Adrenal gland (tissue), 12 donors: ENCODE results near the gene SLC7A5. TPM values are rescaled to one million over a fixed set of nuclear protein-coding genes. Genes with fewer than 3 reads are reported as not detected.

Experiments
- DNase-seq, 7 donors: peaks; one replicate each; pipeline ENCODE4 v3.0.0-alpha.2; 2019 to 2020
- H3K27ac ChIP-seq, 5 donors: fragments of 200-600 bp; sonication (generic) in 4 of 5; 1 replicate in 3 of 5; 2 replicates in 2 of 5; pipeline versions ENCODE4 v1.5.1 to v1.8.0; 2016 to 2020; ENCODE audit warnings: mild to moderate bottlenecking in 1 of 5
- H3K27me3 ChIP-seq: fragments of 200-600 bp; 2 replicates; pipeline ENCODE4 v1.8.0; 2021
- H3K36me3 ChIP-seq, 2 donors: fragments of 200-600 bp; replicated peaks in 1 of 2; 1 replicate in 1 of 2; 2 replicates in 1 of 2; pipeline versions ENCODE4 v1.5.1 to v1.8.0; 2018 to 2022
- H3K4me1 ChIP-seq, 2 donors: fragments of 200-600 bp; replicated peaks in 1 of 2; 1 replicate in 1 of 2; 2 replicates in 1 of 2; pipeline versions ENCODE4 v1.5.1 to v1.8.0; 2018 to 2021
- H3K4me3 ChIP-seq, 4 donors: fragments of 200-600 bp; sonication (generic) in 3 of 4; one replicate each; pipeline ENCODE4 v1.5.1; 2016 to 2018
- H3K9me3 ChIP-seq, 3 donors: fragments of 200-600 bp; sonication (generic) in 1 of 3; replicated peaks in 1 of 3; 1 replicate in 2 of 3; 2 replicates in 1 of 3; pipeline versions ENCODE4 v1.5.1 to v1.8.0; 2016 to 2021
- CTCF ChIP-seq, 6 experiments: fragments of 450-650 bp in 4 of 6; fragments of 200-600 bp in 2 of 6; sonication (generic) in 1 of 6; IDR thresholded peaks; 1 replicate in 5 of 6; 2 replicates in 1 of 6; pipeline versions ENCODE4 v1.5.1 to v1.8.0; 2016 to 2021; ENCODE audit warnings: antibody characterized with exemption in 6 of 6, mild to moderate bottlenecking in 2 of 6, moderate library complexity in 1 of 6
- POLR2A ChIP-seq, 2 donors: fragments of 450-650 bp; IDR thresholded peaks; one replicate each; pipeline ENCODE4 v1.6.1; 2017; ENCODE audit warnings: antibody characterized with exemption in 2 of 2, mild to moderate bottlenecking in 2 of 2, moderate library complexity in 1 of 2
- whole genome bisulfite sequencing, 4 donors: extraction: QIAGEN DNeasy Blood & Tissue Kit in 2 of 4; methylation state at CpG; one replicate each; pipeline versions ENCODE4 v1.1.5 to v1.1.7; 2013 to 2017; 5-methylcytosine and 5-hydroxymethylcytosine counted together
- intact Hi-C, 2 donors: fragments of 100-400 bp; cut with DNase I; formaldehyde crosslinking; loops; one replicate each; pipeline versions ENCODE4 v1.14.1 to v1.15.0; 2022 to 2023
- polyA plus RNA-seq, 3 donors: library from polyadenylated mRNA; stranded (reverse); fragments of 200-250 nt in 2 of 3; fragments of 350-450 nt in 1 of 3; fragmentation: Illumina TruSeq in 1 of 3; extraction: RNeasy Lipid Tissue Mini Kit (QIAGEN cat#74804) in 1 of 3; gene quantifications; one replicate each; pipeline ENCODE4 v1.2.3, GENCODE V29; 2013 to 2014
- total RNA-seq, 9 donors: library from RNA; depleted of rRNA in 4 of 9; stranded (reverse); fragments of >200 nt in 4 of 9; fragments of 120-200 nt in 1 of 9; fragmentation: NEBNext Ultra II Directional in 1 of 9; extraction: Animal tissue kit (Norgen Biotek cat#: 25700) in 1 of 9; gene quantifications; one replicate each; pipeline versions ENCODE4 v1.1.0 to v1.2.4, GENCODE V29; 2013 to 2023
- donor health status: healthy with polysubstance abuse.
- donor health status: Bipolar disorder and iron deficiency.
- donor health status: DM: yes; HTN: yes; CAD: no.
- donor health status: DM: no; HTN: no; CAD: no.
- donor health status: DM: no; HTN: no; CAD: no.
- donor health status: DM: yes; HTN: yes; CAD: no.

SLC7A5 gene
- total and polyA plus RNA-seq, 12 donors: 0.69 to 9.1 (median 2.4) TPM

GRCh38 chr16:87801679-87802259 is 67.5 kb downstream of the SLC7A5 start:
- H3K27me3 ChIP-seq: no peaks in the 10 kb centered on the region
- intact Hi-C loops: no loop called here
- no peak for DNase-seq
- WGBS, 4 donors: 69 to 87% (median 83%) methylated on average over 7 to 16 of the region's 16 CpGs
- no peak overlapping the region for H3K4me3 ChIP-seq
- H3K9me3 ChIP-seq: no peaks in the 10 kb centered on the region
- no peaks in the 10 kb centered on the region for H3K36me3 ChIP-seq
- no peak overlapping the region for H3K27ac ChIP-seq
- peaks cover 4 to 5% of the 10 kb centered on the region in 2 donors for H3K4me1 ChIP-seq
- TF ChIP-seq CTCF (IDR thresholded peaks at IDR 0.05) (no peak), POLR2A (IDR thresholded peaks at IDR 0.05) (no peak)

- no peak for TF ChIP-seq POLR2A (IDR thresholded peaks at IDR 0.05)
- DNase-seq: no peak
- 84 to 91% (median 88%) methylated on average over 6 of the region's 6 CpGs for WGBS, 4 donors
- intact Hi-C loops: no loop called here
- Histone ChIP-seq H3K9me3 (no peaks in the 10 kb centered on the region), H3K36me3 (no peaks in the 10 kb centered on the region), H3K4me3 (no peak overlapping the region), H3K27me3 (no peaks in the 10 kb centered on the region), H3K27ac (no peak overlapping the region), H3K4me1 (no peaks in the 10 kb centered on the region)
Measured at GRCh38 chr16:87800497-87800896, 68.8 kb downstream of the SLC7A5 start.

- Histone ChIP-seq H3K4me1 (no peaks in the 10 kb centered on the region), H3K9me3 (no peaks in the 10 kb centered on the region), H3K27ac (no peak overlapping the region), H3K4me3 (no peak overlapping the region), H3K27me3 (no peaks in the 10 kb centered on the region), H3K36me3 (no peaks in the 10 kb centered on the region)
- no peak for TF ChIP-seq CTCF (IDR thresholded peaks at IDR 0.05)
- no peak for TF ChIP-seq POLR2A (IDR thresholded peaks at IDR 0.05)
- 83 to 93% (median 87%) methylated on average over 1 to 12 of the region's 12 CpGs for WGBS, 4 donors
- intact Hi-C loops: no loop called here
- DNase-seq: no peak
Measured at GRCh38 chr16:87795336-87795735, 74.0 kb downstream of the SLC7A5 start.

- H3K4me1 ChIP-seq: no peaks in the 10 kb centered on the region
- WGBS, 4 donors: 81 to 94% (median 85%) methylated on average over 9 to 14 of the region's 14 CpGs
- intact Hi-C loops: no loop called here
- TF ChIP-seq POLR2A (IDR thresholded peaks at IDR 0.05) (no peak), CTCF (IDR thresholded peaks at IDR 0.05) (no peak)
- no peak overlapping the region for H3K27ac ChIP-seq
- DNase-seq: no peak
- no peak overlapping the region for H3K4me3 ChIP-seq
- no peaks in the 10 kb centered on the region for H3K36me3 ChIP-seq
- no peaks in the 10 kb centered on the region for H3K27me3 ChIP-seq
- no peaks in the 10 kb centered on the region for H3K9me3 ChIP-seq
Measured at GRCh38 chr16:87794485-87795078, 74.7 kb downstream of the SLC7A5 start.

GRCh38 chr16:87792205-87792565 is 77.1 kb downstream of the SLC7A5 start:
- no peak overlapping the region for H3K27ac ChIP-seq
- no peaks in the 10 kb centered on the region for H3K9me3 ChIP-seq

More at GRCh38 chr16:87792205-87792565, 77.1 kb downstream of the SLC7A5 start:
- Histone ChIP-seq H3K4me3 (no peak overlapping the region), H3K36me3 (no peaks in the 10 kb centered on the region), H3K27me3 (no peaks in the 10 kb centered on the region), H3K4me1 (no peaks in the 10 kb centered on the region)
- DNase-seq: no peak
- no peak for TF ChIP-seq POLR2A (IDR thresholded peaks at IDR 0.05)
- intact Hi-C loops: no loop called here
- 87 to 91% (median 88%) methylated on average over 7 of the region's 7 CpGs for WGBS, 4 donors
